Sigmoid colon (tissue), 7 donors: Measurements from ENCODE around the gene NHLRC4. TPM values are rescaled to one million over a fixed set of nuclear protein-coding genes. Genes with fewer than 3 reads are reported as not detected.

Experiments
- DNase-seq: peaks from one replicate; pipeline ENCODE4 v3.0.0-alpha.2; 2019
- H3K27ac ChIP-seq, 4 donors: fragments of 200-600 bp; sonication (generic); one replicate each; pipeline ENCODE4 v1.5.1; 2016 to 2019; ENCODE audit warnings: mild to moderate bottlenecking in 1 of 4
- H3K27me3 ChIP-seq, 3 donors: fragments of 200-600 bp; sonication (generic); one replicate each; pipeline ENCODE4 v1.5.1; 2019; ENCODE audit warnings: mild to moderate bottlenecking in 1 of 3
- H3K36me3 ChIP-seq, 4 donors: fragments of 200-600 bp; sonication (generic); one replicate each; pipeline ENCODE4 v1.5.1; 2016 to 2019
- H3K4me1 ChIP-seq, 4 donors: fragments of 200-600 bp; sonication (generic); one replicate each; pipeline ENCODE4 v1.5.1; 2017 to 2019
- H3K4me3 ChIP-seq, 4 donors: fragments of 200-600 bp; sonication (generic); one replicate each; pipeline ENCODE4 v1.5.1; 2017 to 2019; ENCODE audit warnings: mild to moderate bottlenecking in 2 of 4, moderate library complexity in 1 of 4
- H3K9me3 ChIP-seq, 4 donors: fragments of 200-600 bp in 3 of 4; sonication (generic) in 3 of 4; one replicate each; pipeline versions ENCODE4 v1.5.1 to v1.6.1; 2013 to 2019
- EP300 ChIP-seq, 4 donors: sonication (generic); formaldehyde crosslinking; IDR thresholded peaks; one replicate each; pipeline ENCODE4 v1.6.1; 2017; ENCODE audit warnings: antibody characterized with exemption in 4 of 4
- POLR2A ChIP-seq, 2 donors: fragments of 450-650 bp; IDR thresholded peaks; one replicate each; pipeline ENCODE4 v1.6.1; 2016; ENCODE audit warnings: antibody characterized with exemption in 2 of 2, mild to moderate bottlenecking in 2 of 2, moderate library complexity in 2 of 2
- POLR2AphosphoS5 ChIP-seq, 4 donors: sonication (generic); formaldehyde crosslinking; IDR thresholded peaks; one replicate each; pipeline ENCODE4 v1.6.1; 2017; ENCODE audit warnings: antibody characterized with exemption in 4 of 4
- WGBS, 2 donors: extraction: QIAGEN DNeasy Blood & Tissue Kit; methylation state at CpG; one replicate each; pipeline ENCODE4 v1.1.7; 2013; 5-methylcytosine and 5-hydroxymethylcytosine counted together
- intact Hi-C: fragments of 100-400 bp; cut with DNase I; formaldehyde crosslinking; loops from one replicate; pipeline ENCODE4 v1.15.1; 2023
- polyA plus RNA-seq, 3 donors: library from polyadenylated mRNA; stranded (reverse); fragments of 200-250 nt; gene quantifications; one replicate each; pipeline ENCODE4 v1.2.3, GENCODE V29; 2013
- total RNA-seq, 4 donors: library from RNA; depleted of rRNA; stranded (reverse); fragments of >200 nt; gene quantifications; one replicate each; pipeline ENCODE4 v1.1.0, GENCODE V29; 2016
- TF ChIP-seq, protein P1 (sequence below), 4 experiments: fragments of 450-650 bp in 3 of 4; fragments of 200-600 bp in 1 of 4; IDR thresholded peaks; one replicate each; pipeline ENCODE4 v1.5.1; 2016 to 2019; ENCODE audit warnings: antibody characterized with exemption in 4 of 4, mild to moderate bottlenecking in 3 of 4, moderate library complexity in 2 of 4
- donor health status: healthy with polysubstance abuse.
- donor health status: Bipolar disorder and iron deficiency.
- donor health status: healthy.

The NHLRC4 gene
- total and polyA plus RNA-seq, 7 donors = 0.60 to 4.2 (median 1.5) TPM

DNA sequence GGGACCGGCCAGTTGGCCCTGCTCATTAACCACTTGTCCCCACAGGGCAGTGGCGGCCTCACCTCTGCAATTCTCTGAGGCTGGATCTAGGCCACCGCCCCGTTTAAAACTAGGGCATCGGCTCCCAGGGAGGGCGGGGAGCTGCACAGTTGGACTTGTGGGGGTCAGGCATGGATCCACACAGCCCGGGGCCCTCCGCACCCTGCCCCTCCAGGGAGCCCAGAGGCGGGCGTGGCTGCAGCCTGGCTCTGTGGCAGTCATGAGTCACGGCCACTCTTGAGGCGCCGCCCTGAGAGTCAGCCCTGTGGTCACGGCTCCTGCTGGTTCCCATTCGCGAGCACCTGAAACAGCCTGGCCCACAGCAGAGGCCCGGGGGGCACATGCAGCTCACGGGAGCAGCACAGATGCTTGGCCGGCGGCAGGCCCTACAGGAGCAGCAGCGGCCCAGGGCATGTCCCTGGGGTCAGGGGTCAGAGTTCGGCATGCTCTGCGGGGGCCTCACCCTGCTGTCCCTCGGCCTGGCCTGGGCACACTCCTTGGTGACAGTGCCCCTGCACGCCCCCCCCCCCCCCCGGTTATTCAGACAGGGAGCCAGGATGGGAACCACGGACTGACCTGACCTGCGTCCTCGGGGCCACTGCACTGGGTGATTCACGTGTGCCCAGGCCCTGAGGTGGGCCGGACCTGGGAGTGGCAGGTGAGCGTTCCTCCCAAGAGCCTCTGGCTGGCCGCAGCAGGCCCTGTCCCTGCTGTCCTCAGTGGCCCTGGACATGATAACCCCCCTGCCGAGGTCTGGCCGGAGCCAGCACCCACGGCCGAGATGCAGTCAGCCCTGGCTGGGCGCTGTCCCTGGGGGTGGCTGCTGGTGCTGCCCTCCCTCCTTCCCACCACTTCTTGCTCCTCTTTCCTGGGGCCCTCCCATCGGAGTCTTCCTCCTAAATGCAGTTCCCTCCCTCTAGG is 31.1 kb upstream of the NHLRC4 start:
- intact Hi-C loops = no loop called here
- Histone ChIP-seq H3K27ac (no peak overlapping the region), H3K9me3 (no peaks in the 10 kb centered on the region), H3K36me3 (peaks cover 0 to 31% (median 2%) of the 10 kb centered on the region in 4 donors), H3K4me3 (no peak overlapping the region), H3K27me3 (no peaks in the 10 kb centered on the region), H3K4me1 (peaks cover 0 to 5% (median 2%) of the 10 kb centered on the region in 4 donors)
- no peak for DNase-seq
- TF ChIP-seq EP300 (IDR thresholded peaks at IDR 0.05) = no peak
- TF ChIP-seq, protein P1, sequence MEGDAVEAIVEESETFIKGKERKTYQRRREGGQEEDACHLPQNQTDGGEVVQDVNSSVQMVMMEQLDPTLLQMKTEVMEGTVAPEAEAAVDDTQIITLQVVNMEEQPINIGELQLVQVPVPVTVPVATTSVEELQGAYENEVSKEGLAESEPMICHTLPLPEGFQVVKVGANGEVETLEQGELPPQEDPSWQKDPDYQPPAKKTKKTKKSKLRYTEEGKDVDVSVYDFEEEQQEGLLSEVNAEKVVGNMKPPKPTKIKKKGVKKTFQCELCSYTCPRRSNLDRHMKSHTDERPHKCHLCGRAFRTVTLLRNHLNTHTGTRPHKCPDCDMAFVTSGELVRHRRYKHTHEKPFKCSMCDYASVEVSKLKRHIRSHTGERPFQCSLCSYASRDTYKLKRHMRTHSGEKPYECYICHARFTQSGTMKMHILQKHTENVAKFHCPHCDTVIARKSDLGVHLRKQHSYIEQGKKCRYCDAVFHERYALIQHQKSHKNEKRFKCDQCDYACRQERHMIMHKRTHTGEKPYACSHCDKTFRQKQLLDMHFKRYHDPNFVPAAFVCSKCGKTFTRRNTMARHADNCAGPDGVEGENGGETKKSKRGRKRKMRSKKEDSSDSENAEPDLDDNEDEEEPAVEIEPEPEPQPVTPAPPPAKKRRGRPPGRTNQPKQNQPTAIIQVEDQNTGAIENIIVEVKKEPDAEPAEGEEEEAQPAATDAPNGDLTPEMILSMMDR (IDR thresholded peaks at IDR 0.05) = no peak
- no peak for TF ChIP-seq POLR2AphosphoS5 (IDR thresholded peaks at IDR 0.05)
- no peak for TF ChIP-seq POLR2A (IDR thresholded peaks at IDR 0.05)
- 41 to 79% methylated on average over 39 of the region's 39 CpGs for WGBS, 2 donors

DNA sequence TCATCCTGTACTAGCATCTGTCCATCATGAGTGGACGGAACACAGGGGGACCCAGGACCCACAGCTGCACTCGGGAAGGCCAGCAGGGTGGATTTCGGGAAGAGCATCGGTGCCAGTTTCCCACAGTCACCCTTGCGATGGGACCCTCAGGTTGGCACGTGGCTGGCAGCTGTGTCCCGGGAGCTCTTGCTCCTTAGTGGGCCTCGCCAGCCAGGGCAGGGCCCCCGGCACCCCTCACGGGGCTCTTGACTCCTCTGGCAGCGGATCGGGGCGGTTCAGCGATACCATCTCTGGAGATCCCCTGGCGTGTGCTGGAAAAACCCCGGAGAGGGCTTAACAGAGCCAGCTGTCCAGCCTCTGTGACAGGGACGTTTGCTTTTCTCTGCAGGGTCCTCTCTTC is 30.1 kb upstream of the NHLRC4 start:
- intact Hi-C loops = no loop called here
- Histone ChIP-seq H3K27me3 (no peaks in the 10 kb centered on the region), H3K4me3 (no peak overlapping the region), H3K27ac (no peak overlapping the region), H3K9me3 (no peaks in the 10 kb centered on the region), H3K36me3 (peaks cover 0 to 31% (median 2%) of the 10 kb centered on the region in 4 donors), H3K4me1 (peaks cover 0 to 5% (median 2%) of the 10 kb centered on the region in 4 donors)
- TF ChIP-seq, protein P1 (IDR thresholded peaks at IDR 0.05) = no peak
- TF ChIP-seq POLR2AphosphoS5 (IDR thresholded peaks at IDR 0.05) (no peak), EP300 (IDR thresholded peaks at IDR 0.05) (no peak), POLR2A (IDR thresholded peaks at IDR 0.05) (no peak)
- 92 to 93% methylated on average over 17 of the region's 17 CpGs for whole genome bisulfite sequencing, 2 donors
- no peak for DNase-seq

- WGBS, 2 donors = 90 to 94% methylated on average over 60 of the region's 60 CpGs
Observed at GRCh38 chr16:537415-538335, 29.1 kb upstream of the NHLRC4 start.

DNA sequence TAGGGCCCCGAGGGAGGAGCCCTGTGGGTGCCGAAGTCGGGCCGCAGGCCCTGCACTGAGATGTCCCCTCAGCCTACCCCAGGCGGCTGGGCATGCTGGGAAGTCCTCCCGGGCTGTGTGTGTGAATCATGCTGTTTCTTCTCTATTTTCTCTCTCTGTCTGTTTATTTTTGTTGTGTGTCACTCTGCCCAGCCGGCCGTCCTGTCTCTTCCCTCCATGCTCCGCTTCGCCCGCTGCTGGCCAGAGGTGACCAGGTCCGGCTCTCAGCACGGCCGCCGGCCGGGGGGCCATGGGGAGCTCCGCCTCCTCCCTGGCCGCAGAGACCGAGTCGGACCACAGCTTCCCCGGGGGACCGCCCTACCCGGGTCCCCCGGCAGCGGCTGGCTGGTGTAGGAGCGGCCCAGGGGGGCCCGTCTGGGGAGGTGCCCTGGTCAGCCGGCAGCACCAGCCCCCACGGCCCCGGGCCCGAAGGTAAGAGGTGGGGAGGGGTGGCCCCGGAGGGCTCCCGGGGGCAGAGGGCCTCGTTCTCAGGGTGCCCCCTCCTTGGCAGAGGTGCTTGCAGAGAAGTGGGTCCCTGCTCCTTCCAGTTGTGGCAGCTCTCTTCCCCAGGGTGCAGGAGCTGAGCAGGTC is 26.8 kb upstream of the NHLRC4 start:
- Histone ChIP-seq H3K4me3 (no peak overlapping the region), H3K9me3 (no peaks in the 10 kb centered on the region), H3K27me3 (no peaks in the 10 kb centered on the region), H3K4me1 (peaks cover 0 to 4% (median 0%) of the 10 kb centered on the region in 4 donors), H3K27ac (no peak overlapping the region), H3K36me3 (peaks cover 0 to 31% (median 2%) of the 10 kb centered on the region in 4 donors)
- DNase-seq = no peak
- intact Hi-C loops = no loop called here
- TF ChIP-seq, protein P1 (IDR thresholded peaks at IDR 0.05) = no peak
- TF ChIP-seq POLR2A (IDR thresholded peaks at IDR 0.05) (no peak), EP300 (IDR thresholded peaks at IDR 0.05) (no peak), POLR2AphosphoS5 (IDR thresholded peaks at IDR 0.05) (no peak)
- WGBS, 2 donors = 93% methylated on average over 34 of the region's 34 CpGs

More at GRCh38 chr16:537415-538335, 29.1 kb upstream of the NHLRC4 start:
- H3K4me3 ChIP-seq = no peak overlapping the region
- no peaks in the 10 kb centered on the region for H3K9me3 ChIP-seq
- peaks cover 0 to 31% (median 2%) of the 10 kb centered on the region in 4 donors for H3K36me3 ChIP-seq
- no peak for DNase-seq
- H3K27ac ChIP-seq = no peak overlapping the region
- H3K27me3 ChIP-seq = no peaks in the 10 kb centered on the region
- H3K4me1 ChIP-seq = peaks cover 0 to 5% (median 2%) of the 10 kb centered on the region in 4 donors
- TF ChIP-seq, protein P1 (IDR thresholded peaks at IDR 0.05) = no peak
- no peak for TF ChIP-seq EP300 (IDR thresholded peaks at IDR 0.05)
- no peak for TF ChIP-seq POLR2AphosphoS5 (IDR thresholded peaks at IDR 0.05)
- TF ChIP-seq POLR2A (IDR thresholded peaks at IDR 0.05) = no peak
- intact Hi-C loops = no loop called here
